NCI-H2196 treated with DMSO at 0.1 percent for 48 hours (cell line): ENCODE measurements around the gene PLXDC2.

ENCODE experiments used
- DNase-seq: peaks from one replicate; lab custom pipeline; 2025; ENCODE audit not compliant: unreplicated experiment; lab: John Stamatoyannopoulos, UW

The PLXDC2 gene

DNA sequence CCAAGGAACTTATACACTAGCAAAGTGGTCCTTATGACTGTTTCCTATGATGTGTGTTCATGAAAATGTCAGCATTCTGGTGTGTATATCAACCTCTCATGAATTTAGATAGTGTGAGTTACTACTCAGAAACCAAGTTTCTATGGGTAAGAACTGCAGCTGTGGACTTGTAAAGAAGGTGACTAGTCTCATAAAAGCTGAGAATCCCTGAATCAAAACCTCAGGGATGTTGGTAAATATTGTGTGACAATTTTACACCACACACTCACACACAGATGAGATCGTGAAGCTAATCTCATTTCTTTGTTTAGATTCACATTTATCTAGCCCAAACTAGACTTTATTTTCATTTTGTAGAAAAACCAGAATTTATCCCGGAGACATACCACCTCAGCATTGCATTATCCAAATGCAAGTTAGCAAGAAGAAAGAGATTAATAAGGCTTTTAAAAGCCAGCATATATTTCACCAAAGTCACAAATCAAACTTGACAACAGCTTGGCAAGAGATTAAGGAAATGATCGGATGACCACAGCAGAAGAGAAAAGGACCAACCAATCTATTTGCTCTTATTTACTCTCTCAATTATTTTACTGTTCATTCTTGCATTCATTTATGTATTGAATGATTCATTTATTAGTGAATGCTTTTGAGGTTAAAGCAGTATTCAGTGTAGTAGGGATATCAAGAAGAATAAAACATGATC lies 92.9 kb downstream of the PLXDC2 start:
- no peak for DNase-seq

DNA sequence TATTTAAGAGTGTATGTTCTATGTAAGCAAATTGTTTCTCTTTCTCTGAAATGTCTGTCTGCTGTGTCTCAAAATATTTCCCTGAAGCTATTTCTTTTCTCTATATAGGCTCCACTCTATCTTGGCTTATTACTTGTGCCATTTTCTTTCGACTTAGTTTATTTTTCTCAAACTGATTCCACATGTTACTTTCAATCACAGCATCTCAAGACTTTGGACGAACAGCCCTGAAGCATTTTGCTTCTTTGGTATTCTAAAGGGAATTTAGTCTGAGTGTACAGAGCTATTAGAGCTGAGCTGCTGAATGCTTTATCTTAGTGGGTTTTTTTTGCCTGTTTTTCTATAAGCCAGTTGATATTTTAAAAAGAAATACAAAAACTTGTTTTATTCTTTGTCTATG lies 95.7 kb downstream of the PLXDC2 start:
- DNase-seq: no peak

GRCh38 chr10:19913987-19914386 lies 97.8 kb downstream of the PLXDC2 start:
- DNase-seq: no peak

GRCh38 chr10:19915125-19915524 lies 98.9 kb downstream of the PLXDC2 start:
- no peak for DNase-seq

DNA sequence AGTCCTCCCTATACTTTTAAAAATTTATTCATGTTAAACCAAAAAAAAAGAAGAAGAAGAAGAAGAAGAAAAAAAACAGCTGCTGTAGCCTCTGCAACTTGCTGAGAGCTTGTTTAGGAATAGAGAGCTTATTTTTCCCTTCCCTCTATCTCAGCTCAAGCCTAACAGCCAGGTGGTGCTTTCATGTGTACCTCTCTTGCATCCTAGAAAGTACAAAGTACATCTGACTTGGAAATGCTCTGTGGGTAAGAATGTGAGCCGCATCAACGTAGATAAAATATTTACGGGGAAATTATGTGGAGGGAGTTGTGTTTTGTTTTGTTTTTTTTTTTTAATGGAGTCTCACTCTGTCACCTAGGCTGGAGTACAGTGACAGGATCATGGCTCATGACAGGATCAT lies 99.6 kb downstream of the PLXDC2 start:
- no peak for DNase-seq

GRCh38 chr10:19917751-19918478 lies 101.7 kb downstream of the PLXDC2 start:
- no peak for DNase-seq

DNA sequence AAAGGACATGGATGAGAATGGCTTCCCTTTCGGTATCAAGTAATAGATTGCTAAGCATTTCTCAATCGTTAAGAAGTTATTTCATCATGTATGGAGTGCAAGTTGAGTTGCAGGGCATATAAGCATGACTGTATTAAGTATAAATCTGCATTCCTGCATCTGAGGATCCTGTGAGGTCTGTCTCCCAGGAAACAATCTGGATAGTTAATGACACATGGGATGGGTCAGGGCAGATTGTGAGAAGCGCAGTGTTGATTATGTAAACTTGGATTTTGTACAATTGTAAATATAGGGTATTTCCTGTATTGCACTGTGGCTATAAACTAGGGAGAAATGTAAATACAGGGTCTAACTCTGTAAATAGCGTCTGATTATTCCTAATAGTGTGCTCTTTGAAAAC lies 102.6 kb downstream of the PLXDC2 start:
- no peak for DNase-seq

DNA sequence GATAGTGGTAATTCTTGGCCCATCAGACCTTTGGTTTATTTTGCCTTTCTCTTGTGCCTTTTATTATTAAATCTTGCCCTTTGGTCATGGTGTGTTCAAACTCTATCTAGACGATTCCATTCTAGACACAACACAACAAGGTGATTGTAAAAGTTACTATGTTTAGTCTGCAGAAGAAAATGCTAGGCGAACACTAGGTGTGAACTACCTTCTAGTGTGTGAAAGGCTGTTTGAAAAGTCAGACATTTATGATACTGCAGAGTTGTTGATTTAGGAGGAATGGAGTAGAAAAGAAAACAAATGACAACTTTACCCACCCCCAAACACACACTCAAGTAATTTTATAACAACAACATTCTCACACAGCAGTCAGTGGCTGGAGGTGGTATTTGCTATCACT lies 103.4 kb downstream of the PLXDC2 start:
- no peak for DNase-seq

DNA sequence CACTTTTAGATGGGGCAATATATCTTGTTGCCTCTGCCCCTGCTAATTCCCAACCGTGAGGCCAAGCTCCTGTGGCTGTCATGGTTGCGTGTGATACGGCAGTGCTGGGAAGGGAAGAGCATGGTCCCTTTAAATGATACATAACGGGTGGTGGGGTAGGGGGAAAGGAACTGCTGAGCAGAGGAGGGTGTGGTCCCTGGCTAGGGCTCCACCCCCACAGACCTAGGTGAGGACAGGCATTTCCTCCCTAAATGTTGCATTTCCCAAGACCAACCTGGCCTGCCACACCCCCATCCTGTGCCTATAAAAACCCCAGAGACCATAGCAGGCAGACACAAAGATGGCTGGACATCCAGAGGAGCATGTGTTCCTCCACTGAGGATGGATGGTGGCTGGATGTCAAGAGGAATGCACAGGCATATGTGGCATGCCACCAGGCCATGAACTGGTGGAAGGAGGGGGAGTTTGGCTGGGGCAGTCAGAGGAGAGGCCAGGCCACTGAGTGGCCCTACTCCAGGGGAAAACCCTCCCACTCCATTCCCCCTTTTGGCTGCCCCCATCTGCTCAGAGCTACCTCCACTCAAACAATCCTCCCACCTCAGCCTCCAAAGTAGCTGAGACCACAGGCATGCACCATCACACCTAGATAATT lies 104.0 kb downstream of the PLXDC2 start:
- DNase-seq: no peak

DNA sequence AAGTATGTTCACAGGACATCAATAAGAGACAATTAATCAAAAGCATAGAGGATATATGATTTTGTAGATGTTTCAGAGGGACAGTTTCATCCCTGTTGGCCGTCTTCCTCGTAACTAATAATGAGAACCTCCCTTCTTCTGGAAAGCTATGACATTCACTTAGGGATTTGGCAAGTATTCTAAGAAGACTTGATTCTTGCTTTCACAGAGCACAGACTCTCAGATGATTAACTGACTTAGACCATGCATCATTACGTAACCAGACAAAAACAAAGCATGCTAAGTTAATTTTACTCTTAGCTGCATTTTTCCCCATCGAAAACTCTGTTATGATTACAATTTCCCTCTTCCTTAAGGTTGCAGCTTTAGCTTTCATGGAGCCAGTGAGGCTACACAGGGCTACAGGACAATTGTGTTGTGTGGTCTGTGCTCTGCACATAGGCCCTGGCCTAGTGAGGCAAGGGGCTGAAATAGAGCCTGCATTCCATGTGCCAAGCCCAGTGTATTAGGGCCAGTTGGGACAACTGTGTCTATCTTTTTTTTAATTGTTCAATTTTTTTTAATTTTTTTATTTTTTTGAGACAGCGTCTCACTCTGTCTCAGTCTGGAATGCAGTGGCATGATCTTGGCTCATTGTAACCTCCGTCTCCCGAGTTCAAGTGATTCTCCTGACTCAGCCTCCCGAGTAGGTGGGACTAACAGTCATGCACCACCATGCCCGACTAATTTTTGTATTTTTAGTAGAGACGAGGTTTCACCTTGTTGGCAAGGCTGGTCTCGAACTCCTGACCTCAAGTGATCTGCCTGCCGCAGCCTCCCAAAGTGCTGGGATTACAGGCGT lies 105.3 kb downstream of the PLXDC2 start:
- no peak for DNase-seq

DNA sequence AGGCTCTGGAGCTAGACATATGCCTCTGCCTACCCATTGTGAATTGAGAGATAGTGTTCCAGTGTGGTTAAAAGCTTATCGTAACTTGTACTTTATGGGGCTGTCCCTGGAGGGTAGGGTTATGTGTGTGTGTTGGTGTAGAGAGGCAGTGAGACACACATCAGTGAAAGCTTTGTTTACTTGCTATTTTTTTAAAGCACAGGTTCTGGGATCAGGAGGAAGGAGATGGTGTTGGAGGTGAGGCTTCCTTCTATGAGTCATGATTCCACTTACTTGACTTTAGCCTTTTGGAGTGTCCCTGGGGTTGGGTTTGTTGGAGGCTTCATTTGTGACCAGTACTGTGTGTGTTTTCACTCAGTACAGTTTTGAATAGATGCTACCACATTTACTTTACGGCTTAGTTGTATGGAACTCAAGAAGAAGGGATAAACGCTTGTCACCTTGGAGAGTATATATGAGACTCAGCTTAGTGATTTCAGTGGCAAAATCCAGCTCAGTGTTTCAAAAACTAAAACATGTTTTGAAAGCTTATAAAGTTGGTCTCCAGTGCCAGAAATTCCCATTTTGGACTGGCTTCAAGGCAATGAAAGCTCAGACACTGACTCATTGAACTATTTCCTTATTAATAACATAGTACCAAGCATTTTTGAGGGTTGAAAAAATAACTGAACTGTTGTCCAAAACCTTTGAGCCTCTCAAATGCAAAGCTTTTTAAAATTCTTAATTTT lies 106.2 kb downstream of the PLXDC2 start:
- no peak for DNase-seq

DNA sequence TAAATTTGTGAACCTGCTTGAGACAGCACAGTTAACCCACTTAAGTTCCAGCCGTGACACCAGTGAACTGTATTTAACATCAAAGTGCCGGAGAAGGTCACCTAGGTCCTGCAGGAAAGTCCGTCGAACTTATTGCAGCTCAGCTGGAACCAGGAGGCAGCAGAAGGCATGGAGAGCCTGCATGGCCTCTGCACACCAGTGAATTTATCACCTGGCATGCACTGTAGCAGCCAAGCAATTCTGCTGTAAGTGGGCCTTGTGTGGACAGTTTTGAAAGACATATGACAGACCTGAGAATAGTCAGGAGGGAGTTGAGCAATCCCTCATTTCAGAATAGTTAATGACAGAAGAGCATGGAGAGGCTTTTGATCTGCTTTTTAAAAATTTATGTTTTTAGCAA lies 108.8 kb downstream of the PLXDC2 start:
- no peak for DNase-seq

- DNase-seq: no peak
Measured at GRCh38 chr10:19928936-19929335, 112.7 kb downstream of the PLXDC2 start.

- DNase-seq: no peak
Measured at GRCh38 chr10:19929506-19930140, 113.4 kb downstream of the PLXDC2 start.

GRCh38 chr10:19930936-19931893 lies 115.0 kb downstream of the PLXDC2 start:
- peak; percentile 15 for DNase-seq

DNA sequence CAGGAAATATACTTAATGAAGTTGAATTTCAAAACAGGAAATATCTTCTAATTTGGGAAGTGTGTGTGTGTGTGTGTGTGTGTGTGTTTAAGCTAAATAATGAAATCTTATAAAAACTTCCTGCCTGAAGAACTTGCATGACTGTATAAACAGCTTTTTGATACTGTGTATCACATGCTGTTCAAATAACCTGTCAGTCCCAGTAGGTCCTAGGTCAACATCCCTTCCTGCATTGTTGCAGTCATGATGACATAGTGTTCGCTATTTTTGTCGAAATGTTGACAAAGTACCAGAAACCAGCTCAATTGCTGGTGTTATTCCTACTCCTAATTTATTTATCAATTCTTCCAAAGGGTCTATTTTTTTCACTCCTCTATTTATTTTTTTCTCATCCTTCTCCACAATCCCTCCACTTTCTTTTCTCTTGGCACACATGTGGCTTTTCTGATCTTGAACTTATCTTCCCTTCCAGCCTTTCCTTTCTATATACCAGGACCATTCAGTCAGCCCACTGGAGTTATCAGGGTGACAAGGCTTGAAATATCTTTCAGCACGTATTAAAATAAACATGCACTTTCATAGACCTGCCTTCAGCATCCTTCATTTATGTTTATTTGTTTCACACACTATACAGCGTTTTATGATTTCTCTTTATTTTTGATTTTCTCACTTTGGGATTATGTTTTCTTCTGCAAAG lies 115.8 kb downstream of the PLXDC2 start:
- no peak for DNase-seq

GRCh38 chr10:19932806-19933371 lies 116.7 kb downstream of the PLXDC2 start:
- DNase-seq: no peak

DNA sequence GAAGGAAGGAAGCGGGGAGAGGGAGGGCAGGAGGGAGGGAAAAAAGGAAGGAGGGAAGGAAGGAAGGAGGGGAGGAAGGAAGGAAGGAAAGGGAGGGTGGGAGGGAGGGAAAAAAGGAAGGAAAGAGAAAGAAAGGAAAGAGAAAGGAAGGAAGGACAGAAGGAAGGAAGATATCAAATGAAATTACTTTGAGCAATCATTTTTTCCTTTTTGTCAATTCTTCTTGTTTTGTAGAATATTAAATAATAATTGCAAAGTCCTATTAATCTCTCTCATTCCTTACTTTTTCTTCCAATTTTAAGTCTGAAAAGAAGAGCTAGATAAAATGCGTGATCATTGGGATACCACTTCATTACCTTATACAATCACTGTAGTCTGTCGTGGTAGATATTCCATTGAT lies 117.5 kb downstream of the PLXDC2 start:
- DNase-seq: no peak
